SK-N-SH (cell line): Measurements from ENCODE around the gene MED26. TPM values are rescaled to one million over a fixed set of nuclear protein-coding genes. Genes with fewer than 3 reads are reported as not detected.
A peak's percentile ranks its signal among the peaks of the same experiment; 100 is the strongest.

Source experiments
- CTCF ChIA-PET: fragments of 300-600, 350-600 bp; formaldehyde crosslinking; extraction: SDS; loops from one replicate; lab custom pipeline; 2021; lab: Yijun Ruan, JAX
- POLR2A ChIA-PET: fragments of 350-600 bp; sonication (Branson Sonifier 250); formaldehyde crosslinking; extraction: SDS; loops from one replicate; lab custom pipeline; 2020; ENCODE audit warnings: antibody characterized with exemption, inconsistent platforms; lab: Yijun Ruan, JAX
- DNase-seq: peaks from one replicate; pipeline ENCODE4 v3.0.0; 2012
- H2AFZ ChIP-seq: fragments of 200-600 bp; sonication (generic); 2 replicates; pipeline ENCODE4 v1.8.1; 2016; ENCODE audit warnings: antibody characterized with exemption, mild to moderate bottlenecking, low read depth
- H3F3A ChIP-seq: fragments of 200-600 bp; sonication (generic); replicated peaks from 2 replicates; pipeline ENCODE3; 2016; ENCODE audit warnings: antibody characterized with exemption, mild to moderate bottlenecking; ENCODE audit not compliant: insufficient read depth
- H3K27ac ChIP-seq, 2 experiments: fragments of 200-500 bp in 1 of 2; fragments of 200-600 bp in 1 of 2; sonication (Bioruptor generic) in 1 of 2; sonication (generic), shearing (Covaris generic) in 1 of 2; 2 replicates each; pipeline versions ENCODE4 v1.5.1 to v1.6.1; 2014 to 2016; ENCODE audit warnings: low read depth in 2 of 2, inconsistent platforms in 1 of 2, low read length in 1 of 2, mild to moderate bottlenecking in 1 of 2, mixed read lengths in 1 of 2
- H3K27me3 ChIP-seq: fragments of 200-600 bp; sonication (generic), shearing (Covaris generic); 2 replicates; pipeline ENCODE4 v1.6.1; 2016; ENCODE audit warnings: mixed run types; ENCODE audit not compliant: insufficient read depth
- H3K36me3 ChIP-seq, 2 experiments: fragments of 200-500 bp in 1 of 2; fragments of 200-600 bp in 1 of 2; sonication (Bioruptor generic) in 1 of 2; sonication (generic) in 1 of 2; replicated peaks in 1 of 2; 2 replicates each; pipeline versions ENCODE3 to v1.5.1; 2014 to 2016; ENCODE audit warnings: low read length in 1 of 2, mild to moderate bottlenecking in 1 of 2; ENCODE audit not compliant: insufficient read depth in 2 of 2, control insufficient read depth in 1 of 2
- H3K4me1 ChIP-seq, 2 experiments: fragments of 200-500 bp in 1 of 2; fragments of 200-600 bp in 1 of 2; sonication (Bioruptor generic) in 1 of 2; sonication (generic), shearing (Covaris generic) in 1 of 2; 2 replicates each; pipeline versions ENCODE4 v1.5.1 to v1.6.1; 2014 to 2016; ENCODE audit warnings: low read depth in 1 of 2, low read length in 1 of 2, mixed run types in 1 of 2; ENCODE audit not compliant: insufficient read depth in 2 of 2, control insufficient read depth in 1 of 2
- H3K4me2 ChIP-seq: fragments of 200-600 bp; sonication (generic), shearing (Covaris generic); 2 replicates; pipeline ENCODE4 v1.6.1; 2017; ENCODE audit warnings: mixed run types
- H3K4me3 ChIP-seq, 2 experiments: fragments of 200-500 bp in 1 of 2; fragments of 200-600 bp in 1 of 2; sonication (Bioruptor generic) in 1 of 2; sonication (generic), shearing (Covaris generic) in 1 of 2; 2 replicates each; pipeline versions ENCODE4 v1.5.1 to v1.8.1; 2014 to 2016; ENCODE audit warnings: low read depth in 2 of 2, inconsistent platforms in 1 of 2, low read length in 1 of 2, mild to moderate bottlenecking in 1 of 2, mixed read lengths in 1 of 2, moderate library complexity in 1 of 2
- H3K79me2 ChIP-seq: fragments of 200-600 bp; sonication (generic); 2 replicates; pipeline ENCODE4 v1.8.1; 2017; ENCODE audit warnings: mild to moderate bottlenecking; ENCODE audit not compliant: insufficient read depth
- H3K9ac ChIP-seq: fragments of 200-600 bp; sonication (generic); 2 replicates; pipeline ENCODE4 v1.6.1; 2017; ENCODE audit warnings: mixed run types
- H3K9me2 ChIP-seq: fragments of 200-600 bp; sonication (generic); 2 replicates; pipeline ENCODE4 v1.6.1; 2017; ENCODE audit warnings: mixed run types
- H3K9me3 ChIP-seq: fragments of 200-600 bp; sonication (generic); 2 replicates; pipeline ENCODE4 v1.6.1; 2017; ENCODE audit warnings: mixed run types, mild to moderate bottlenecking, moderate library complexity
- H4K20me1 ChIP-seq: fragments of 200-600 bp; sonication (generic); 2 replicates; pipeline ENCODE4 v1.6.1; 2017; ENCODE audit warnings: mild to moderate bottlenecking, mixed run types; ENCODE audit not compliant: insufficient read depth
- CHD2 ChIP-seq: fragments of 150-350 bp; IDR thresholded peaks from 2 replicates; pipeline ENCODE4 v1.6.1; 2018; ENCODE audit warnings: low read length; ENCODE audit not compliant: partially characterized antibody
- EP300 ChIP-seq, 2 experiments: IDR thresholded peaks; 2 replicates each; pipeline versions ENCODE4 v1.4.0 to v1.6.1; 2012; ENCODE audit warnings: borderline replicate concordance in 1 of 2, low read depth in 1 of 2, low read length in 1 of 2
- FOSL2 ChIP-seq: IDR thresholded peaks from 2 replicates; pipeline ENCODE4 v1.4.0; 2012; ENCODE audit warnings: low read depth, mild to moderate bottlenecking, moderate library complexity, borderline replicate concordance
- FOXM1 ChIP-seq: IDR thresholded peaks from 2 replicates; pipeline ENCODE4 v1.4.0; 2012; ENCODE audit warnings: low read depth, mild to moderate bottlenecking
- MEF2A ChIP-seq: IDR thresholded peaks from 2 replicates; pipeline ENCODE4 v1.4.0; 2012; ENCODE audit warnings: low read depth, borderline replicate concordance
- RAD21 ChIP-seq: IDR thresholded peaks from 2 replicates; pipeline ENCODE4 v1.6.1; 2012; ENCODE audit warnings: mild to moderate bottlenecking, low read length
- RCOR1 ChIP-seq: fragments of 150-350 bp; IDR thresholded peaks from 2 replicates; pipeline ENCODE4 v1.6.1; 2017; ENCODE audit warnings: antibody characterized with exemption, low read length
- SIN3A ChIP-seq: IDR thresholded peaks from 2 replicates; pipeline ENCODE4 v1.6.1; 2012; ENCODE audit warnings: low read depth, mild to moderate bottlenecking, low read length, moderate library complexity, borderline replicate concordance
- TAF1 ChIP-seq: IDR thresholded peaks from 2 replicates; pipeline ENCODE4 v1.6.1; 2012; ENCODE audit warnings: low read depth, mild to moderate bottlenecking, low read length, moderate library complexity, borderline replicate concordance
- TCF12 ChIP-seq: IDR thresholded peaks from 2 replicates; pipeline ENCODE4 v1.4.0; 2012
- TEAD4 ChIP-seq: IDR thresholded peaks from 2 replicates; pipeline ENCODE4 v1.4.0; 2012; ENCODE audit warnings: mild to moderate bottlenecking, borderline replicate concordance; ENCODE audit not compliant: insufficient read depth
- WGBS: methylation state at CpG from one replicate; pipeline ENCODE4 v1.1.6; 2017; ENCODE audit warnings: low lambda C conversion rate; 5-methylcytosine and 5-hydroxymethylcytosine counted together
- polyA plus RNA-seq, 3 experiments: library from polyadenylated mRNA; depleted of rRNA; stranded (reverse); fragments of >200 nt; gene quantifications; 2 replicates each; pipeline ENCODE4 v1.2.3, GENCODE V29; 2012
- TF ChIP-seq, protein P1 (sequence below): fragments of 150-350 bp; IDR thresholded peaks from 2 replicates; pipeline ENCODE4 v1.6.1; 2016; ENCODE audit warnings: mild to moderate bottlenecking, low read depth, low read length
- TF ChIP-seq, protein P2 (sequence below): IDR thresholded peaks from 2 replicates; pipeline ENCODE4 v1.4.0; 2012; ENCODE audit warnings: low read depth, borderline replicate concordance
- TF ChIP-seq, protein P3 (sequence below): IDR thresholded peaks from 2 replicates; pipeline ENCODE4; 2012
- TF ChIP-seq, protein P4 (sequence below): IDR thresholded peaks from 2 replicates; pipeline ENCODE4 v1.4.0; 2012; ENCODE audit warnings: low read depth, borderline replicate concordance

The MED26 gene
- polyA plus RNA-seq, 1 of the 3 experiments (the other 2 are of a cell fraction), result 3.5 TPM

DNA sequence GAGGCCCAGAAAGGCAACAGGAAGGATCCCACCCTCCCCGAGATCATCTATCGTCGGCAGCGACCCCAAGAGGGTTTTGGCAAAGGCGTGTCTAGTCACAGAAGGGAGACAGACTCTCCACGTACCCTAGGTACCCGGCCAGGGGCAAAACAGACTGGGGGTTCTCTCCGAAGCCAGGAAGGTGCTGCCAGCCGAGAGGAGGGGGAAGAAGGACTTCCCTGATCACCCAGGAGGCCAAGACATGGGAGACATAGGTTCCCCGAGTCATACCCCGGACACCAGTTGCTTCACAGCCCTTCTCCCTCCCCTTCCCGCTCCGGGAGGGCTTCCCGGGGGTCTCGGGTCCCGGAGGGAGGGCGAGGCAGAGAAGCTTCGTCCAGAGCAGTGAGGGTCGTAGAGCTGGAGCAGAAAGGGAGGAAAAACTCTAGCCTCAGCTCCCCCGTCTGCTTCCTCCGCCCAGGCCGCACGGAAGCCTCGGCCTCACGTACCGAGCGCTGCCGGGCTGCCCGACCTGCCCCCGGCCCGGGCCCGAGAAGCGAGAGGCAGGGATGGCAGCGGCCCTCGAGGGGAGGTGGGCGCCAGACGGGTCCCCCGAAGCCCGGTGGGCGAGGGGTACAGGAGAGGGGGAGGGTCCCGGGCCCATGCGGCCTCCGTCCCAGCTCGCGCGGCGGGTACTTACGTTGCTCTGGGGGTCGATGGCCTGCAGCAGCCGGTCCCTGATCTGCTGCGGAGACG lies 644 bp downstream of the MED26 start:
- Histone ChIP-seq H3K4me2 (peak overlapping the region; percentile 92), H3K36me3 (peaks cover 23 to 37% of the 10 kb centered on the region in 2 experiments), H3K9ac (peak overlapping the region; percentile 93), H3K27me3 (no peaks in the 10 kb centered on the region), H4K20me1 (peaks cover 51% of the 10 kb centered on the region), H3K27ac (peak overlapping the region; percentile 43 to 53; a peak in 2 of 4 replicates), H3K4me3 (peak overlapping the region; percentile 65 to 96), H3K4me1 (peaks cover 6 to 25% of the 10 kb centered on the region in 2 experiments; a peak in 2 of 4 replicates), H3K79me2 (peaks cover 58% of the 10 kb centered on the region), H2AFZ (no peak overlapping the region)
- POLR2A ChIA-PET, result interaction anchor here (1.0 to 1.3 kb wide), 4 partner anchors 33 to 55 kb away, joined by 3 to 5 read pairs (median 4); partner anchors contain the start of genes SLC35E1 and SMIM7
- WGBS, result under 1% methylated on average over 25 of the region's 52 CpGs
- TF ChIP-seq, protein P1, sequence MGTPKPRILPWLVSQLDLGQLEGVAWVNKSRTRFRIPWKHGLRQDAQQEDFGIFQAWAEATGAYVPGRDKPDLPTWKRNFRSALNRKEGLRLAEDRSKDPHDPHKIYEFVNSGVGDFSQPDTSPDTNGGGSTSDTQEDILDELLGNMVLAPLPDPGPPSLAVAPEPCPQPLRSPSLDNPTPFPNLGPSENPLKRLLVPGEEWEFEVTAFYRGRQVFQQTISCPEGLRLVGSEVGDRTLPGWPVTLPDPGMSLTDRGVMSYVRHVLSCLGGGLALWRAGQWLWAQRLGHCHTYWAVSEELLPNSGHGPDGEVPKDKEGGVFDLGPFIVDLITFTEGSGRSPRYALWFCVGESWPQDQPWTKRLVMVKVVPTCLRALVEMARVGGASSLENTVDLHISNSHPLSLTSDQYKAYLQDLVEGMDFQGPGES, result no peak
- TF ChIP-seq RAD21, result peak; percentile 26; the same call in 1 of the 2 replicates
- TF ChIP-seq, all 33 proteins: peak for 1
- H3F3A ChIP-seq, result peaks cover 19% of the 10 kb centered on the region
- no peaks in the 10 kb centered on the region for H3K9me3 ChIP-seq
- CTCF ChIA-PET, result interaction anchor here (1.2 to 1.5 kb wide), 3 partner anchors 13 to 185 kb away, joined by 3 read pairs; no protein-coding TSS in a partner anchor
- H3K9me2 ChIP-seq, result no peaks in the 10 kb centered on the region
- DNase-seq, result peak; percentile 44

DNA sequence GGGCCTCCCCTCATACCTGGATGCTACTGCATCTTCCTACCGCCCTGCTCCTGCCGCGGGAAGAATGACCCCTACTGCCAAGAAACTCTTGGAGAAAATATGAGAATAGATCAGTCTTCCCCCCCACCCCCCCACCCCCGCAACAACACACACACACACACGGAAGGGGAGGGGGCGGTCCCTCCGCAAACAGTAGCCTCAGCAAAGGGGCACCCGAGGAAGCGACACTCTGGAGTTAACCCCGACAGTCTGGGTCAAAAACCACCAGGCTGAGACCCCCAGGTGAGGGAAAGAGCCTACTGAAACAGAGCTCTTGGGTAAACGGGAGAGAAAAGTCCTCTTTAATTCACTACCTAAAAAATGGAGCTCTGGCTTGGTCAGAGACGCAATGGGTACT lies 1.2 kb downstream of the MED26 start:
- POLR2A ChIA-PET, result interaction anchor here (1.2 kb wide), 1 partner anchor 34 kb away, joined by 3 read pairs; no protein-coding TSS in a partner anchor

More for the DNA sequence above, 1.2 kb downstream of the MED26 start:
- Histone ChIP-seq H3K9ac (peak overlapping the region; percentile 93), H3K4me3 (peak overlapping the region; percentile 65 to 96), H3K4me2 (peak overlapping the region; percentile 92), H4K20me1 (peaks cover 57% of the 10 kb centered on the region), H2AFZ (no peak overlapping the region), H3K9me2 (no peaks in the 10 kb centered on the region), H3K79me2 (peaks cover 63% of the 10 kb centered on the region), H3K36me3 (peaks cover 20 to 38% of the 10 kb centered on the region in 2 experiments), H3K27ac (peak overlapping the region; percentile 22 to 53; a peak in 2 of 4 replicates), H3K27me3 (no peaks in the 10 kb centered on the region), H3K4me1 (peaks cover 6 to 25% of the 10 kb centered on the region in 2 experiments; a peak in 2 of 4 replicates), H3F3A (peaks cover 19% of the 10 kb centered on the region), H3K9me3 (no peaks in the 10 kb centered on the region)
- TF ChIP-seq, protein P2, sequence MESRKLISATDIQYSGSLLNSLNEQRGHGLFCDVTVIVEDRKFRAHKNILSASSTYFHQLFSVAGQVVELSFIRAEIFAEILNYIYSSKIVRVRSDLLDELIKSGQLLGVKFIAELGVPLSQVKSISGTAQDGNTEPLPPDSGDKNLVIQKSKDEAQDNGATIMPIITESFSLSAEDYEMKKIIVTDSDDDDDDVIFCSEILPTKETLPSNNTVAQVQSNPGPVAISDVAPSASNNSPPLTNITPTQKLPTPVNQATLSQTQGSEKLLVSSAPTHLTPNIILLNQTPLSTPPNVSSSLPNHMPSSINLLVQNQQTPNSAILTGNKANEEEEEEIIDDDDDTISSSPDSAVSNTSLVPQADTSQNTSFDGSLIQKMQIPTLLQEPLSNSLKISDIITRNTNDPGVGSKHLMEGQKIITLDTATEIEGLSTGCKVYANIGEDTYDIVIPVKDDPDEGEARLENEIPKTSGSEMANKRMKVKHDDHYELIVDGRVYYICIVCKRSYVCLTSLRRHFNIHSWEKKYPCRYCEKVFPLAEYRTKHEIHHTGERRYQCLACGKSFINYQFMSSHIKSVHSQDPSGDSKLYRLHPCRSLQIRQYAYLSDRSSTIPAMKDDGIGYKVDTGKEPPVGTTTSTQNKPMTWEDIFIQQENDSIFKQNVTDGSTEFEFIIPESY, result no peak
- TF ChIP-seq CHD2, result no peak
- TF ChIP-seq TAF1, result no peak
- TF ChIP-seq, protein P1, result no peak
- no peak for TF ChIP-seq TEAD4
- no peak for TF ChIP-seq FOXM1
- no peak for TF ChIP-seq RCOR1
- no peak for TF ChIP-seq TCF12
- TF ChIP-seq SIN3A, result no peak
- no peak for TF ChIP-seq FOSL2
- TF ChIP-seq, protein P3, sequence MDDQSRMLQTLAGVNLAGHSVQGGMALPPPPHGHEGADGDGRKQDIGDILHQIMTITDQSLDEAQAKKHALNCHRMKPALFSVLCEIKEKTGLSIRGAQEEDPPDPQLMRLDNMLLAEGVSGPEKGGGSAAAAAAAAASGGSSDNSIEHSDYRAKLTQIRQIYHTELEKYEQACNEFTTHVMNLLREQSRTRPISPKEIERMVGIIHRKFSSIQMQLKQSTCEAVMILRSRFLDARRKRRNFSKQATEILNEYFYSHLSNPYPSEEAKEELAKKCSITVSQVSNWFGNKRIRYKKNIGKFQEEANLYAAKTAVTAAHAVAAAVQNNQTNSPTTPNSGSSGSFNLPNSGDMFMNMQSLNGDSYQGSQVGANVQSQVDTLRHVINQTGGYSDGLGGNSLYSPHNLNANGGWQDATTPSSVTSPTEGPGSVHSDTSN, result no peak
- no peak for TF ChIP-seq EP300 (IDR thresholded peaks at IDR 0.05; ENCODE audit: borderline replicate concordance in 1 of 2, low read depth in 1 of 2, low read length in 1 of 2)
- TF ChIP-seq, protein P4, sequence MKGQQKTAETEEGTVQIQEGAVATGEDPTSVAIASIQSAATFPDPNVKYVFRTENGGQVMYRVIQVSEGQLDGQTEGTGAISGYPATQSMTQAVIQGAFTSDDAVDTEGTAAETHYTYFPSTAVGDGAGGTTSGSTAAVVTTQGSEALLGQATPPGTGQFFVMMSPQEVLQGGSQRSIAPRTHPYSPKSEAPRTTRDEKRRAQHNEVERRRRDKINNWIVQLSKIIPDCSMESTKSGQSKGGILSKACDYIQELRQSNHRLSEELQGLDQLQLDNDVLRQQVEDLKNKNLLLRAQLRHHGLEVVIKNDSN, result no peak
- TF ChIP-seq MEF2A, result no peak
- DNase-seq, result peak; percentile 36
- 18% methylated on average over 12 of the region's 12 CpGs for WGBS
- CTCF ChIA-PET, result interaction anchor here (1.2 to 1.5 kb wide), 3 partner anchors 12 to 185 kb away, joined by 3 read pairs; no protein-coding TSS in a partner anchor
